Medulla oblongata (tissue), 1 donor: ENCODE measurements around the gene GREM2.

Experiments used
- DNase-seq: peaks from one replicate; pipeline ENCODE4 v3.0.0-alpha.2; 2015; ENCODE audit errors: extremely low spot score

Gene GREM2

GRCh38 chr1:240559781-240560180 lies 52.2 kb downstream of the GREM2 start:
- DNase-seq: no peak

GRCh38 chr1:240555524-240555923 lies 56.4 kb downstream of the GREM2 start:
- DNase-seq: no peak

GRCh38 chr1:240553351-240553750 lies 58.6 kb downstream of the GREM2 start:
- no peak for DNase-seq

- no peak for DNase-seq
Measured at GRCh38 chr1:240539769-240540414, 72.1 kb downstream of the GREM2 start.

GRCh38 chr1:240538776-240539430 lies 73.1 kb downstream of the GREM2 start:
- DNase-seq: no peak

- no peak for DNase-seq
Measured at GRCh38 chr1:240533154-240533780, 78.7 kb downstream of the GREM2 start.

GRCh38 chr1:240528591-240528990 lies 83.4 kb downstream of the GREM2 start:
- DNase-seq: no peak

GRCh38 chr1:240527086-240527485 lies 84.9 kb downstream of the GREM2 start:
- no peak for DNase-seq

GRCh38 chr1:240526312-240526711 lies 85.6 kb downstream of the GREM2 start:
- no peak for DNase-seq

GRCh38 chr1:240524356-240525069 lies 87.4 kb downstream of the GREM2 start:
- DNase-seq: no peak

- DNase-seq: no peak
Measured at GRCh38 chr1:240522122-240522822, 89.7 kb downstream of the GREM2 start.

GRCh38 chr1:240517891-240518290 lies 94.1 kb downstream of the GREM2 start:
- DNase-seq: no peak

GRCh38 chr1:240516069-240516468 lies 95.9 kb downstream of the GREM2 start:
- no peak for DNase-seq

- DNase-seq: no peak
Measured at GRCh38 chr1:240515505-240515904, 96.5 kb downstream of the GREM2 start.

- no peak for DNase-seq
Measured at GRCh38 chr1:240511789-240512188, 100.2 kb downstream of the GREM2 start.

- no peak for DNase-seq
Measured at GRCh38 chr1:240508950-240509349, 103.0 kb downstream of the GREM2 start.

- no peak for DNase-seq
Measured at GRCh38 chr1:240508201-240508600, 103.8 kb downstream of the GREM2 start.

- no peak for DNase-seq
Measured at GRCh38 chr1:240506176-240506575, 105.8 kb downstream of the GREM2 start.

GRCh38 chr1:240503558-240503957 lies 108.4 kb downstream of the GREM2 start:
- no peak for DNase-seq

GRCh38 chr1:240503036-240503435 lies 108.9 kb downstream of the GREM2 start:
- no peak for DNase-seq

GRCh38 chr1:240501115-240501514 lies 110.8 kb downstream of the GREM2 start:
- no peak for DNase-seq

GRCh38 chr1:240500647-240501046 lies 111.3 kb downstream of the GREM2 start:
- DNase-seq: no peak
